Measurements from ENCODE around the gene SKIC3.

Gene SKIC3

DNA sequence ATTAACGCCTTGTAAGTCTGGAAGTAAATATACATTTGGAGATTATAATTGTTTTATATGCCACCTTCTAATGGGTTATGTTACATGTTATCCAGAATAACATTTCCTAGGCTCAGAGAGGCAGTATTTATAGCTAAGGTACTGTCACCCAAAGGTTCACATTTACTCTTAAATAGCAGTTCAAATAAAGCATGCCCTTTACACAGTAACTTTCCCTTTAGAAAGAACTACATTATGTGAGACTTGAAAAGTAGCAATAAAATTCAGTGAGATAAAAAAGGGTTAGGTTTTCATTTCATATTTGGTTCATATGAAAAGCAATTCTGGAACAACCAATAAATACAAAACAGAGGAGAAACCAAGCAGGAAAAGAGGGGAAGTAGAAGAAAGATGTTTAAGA is 35.1 kb downstream of the SKIC3 start:
- Histone ChIP-seq H2BK120ac (ENCODE audit: insufficient read depth, low read length, poor library complexity) (no peak overlapping the region), H3K27ac (ENCODE audit: low read depth, low read length) (no peak overlapping the region), H3K18ac (ENCODE audit: low read length) (no peak overlapping the region), H3K79me2 (ENCODE audit: control insufficient read depth, insufficient read depth, low read length, poor library complexity) (no peaks in the 10 kb centered on the region), H3K4me1 (ENCODE audit: control insufficient read depth in 1 of 2, insufficient read depth in 2 of 2, low read length in 2 of 2) (no peaks in the 10 kb centered on the region), H3K4ac (ENCODE audit: low read depth, low read length) (no peak overlapping the region), H2BK12ac (ENCODE audit: low read length) (no peak overlapping the region), H3K23ac (ENCODE audit: low read length) (no peak overlapping the region), H3K27me3 (ENCODE audit: insufficient read depth, low read length) (no peaks in the 10 kb centered on the region), H4K12ac (ENCODE audit: low read depth, low read length) (no peak overlapping the region), H3K14ac (ENCODE audit: low read length) (no peak overlapping the region), H2AFZ (ENCODE audit: insufficient read depth, low read length, poor library complexity) (no peak overlapping the region), H3K9me3 (ENCODE audit: insufficient read depth, low read depth, low read length) (no peaks in the 10 kb centered on the region), H3K9ac (ENCODE audit: low read length) (no peak overlapping the region), H2AK5ac (ENCODE audit: low read length) (no peak overlapping the region), H3K4me2 (ENCODE audit: low read length) (no peak overlapping the region), H4K91ac (ENCODE audit: low read depth, low read length) (no peak overlapping the region), H2BK5ac (ENCODE audit: low read depth, low read length, poor library complexity) (no peak overlapping the region), H3K36me3 (ENCODE audit: control insufficient read depth in 1 of 2, insufficient read depth in 2 of 2, low read length in 2 of 2) (peaks cover 0 to 5% of the 10 kb centered on the region in 2 experiments), H4K8ac (ENCODE audit: low read depth, low read length) (no peak overlapping the region), H3K79me1 (ENCODE audit: low read length) (no peaks in the 10 kb centered on the region), H3K4me3 (ENCODE audit: low read depth, low read length) (no peak overlapping the region)
- WGBS (ENCODE audit: extremely low coverage, insufficient coverage, insufficient read length) = no CpG with 5 or more reads among the region's 1 CpG
- no peak for DNase-seq

DNA sequence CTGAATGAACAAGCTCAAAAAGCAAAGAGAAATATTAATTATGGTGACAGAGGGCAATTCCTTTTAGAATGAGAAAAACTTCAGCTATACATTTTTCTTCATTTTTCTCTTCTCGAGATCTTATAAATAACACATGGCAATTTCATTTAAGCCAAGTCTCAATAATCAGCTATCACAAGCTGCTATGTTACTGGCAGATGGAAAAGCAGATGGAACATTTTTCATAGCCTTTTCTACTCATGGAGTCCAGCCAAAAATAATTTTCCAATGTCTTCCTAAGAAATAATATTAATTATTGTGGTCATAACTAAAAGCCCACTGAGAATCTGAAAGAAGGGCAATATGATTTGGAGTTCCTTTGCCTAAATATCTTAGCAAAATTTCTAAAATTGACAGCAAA is 35.6 kb downstream of the SKIC3 start:
- no peak overlapping the region for H4K8ac ChIP-seq (ENCODE audit: low read depth, low read length)
- H2BK120ac ChIP-seq (ENCODE audit: insufficient read depth, low read length, poor library complexity) = no peak overlapping the region
- H3K4ac ChIP-seq (ENCODE audit: low read depth, low read length) = no peak overlapping the region
- H3K4me1 ChIP-seq (ENCODE audit: control insufficient read depth in 1 of 2, insufficient read depth in 2 of 2, low read length in 2 of 2) = no peaks in the 10 kb centered on the region
- no peak overlapping the region for H4K91ac ChIP-seq (ENCODE audit: low read depth, low read length)
- no peak overlapping the region for H3K4me2 ChIP-seq (ENCODE audit: low read length)
- no peak overlapping the region for H3K14ac ChIP-seq (ENCODE audit: low read length)
- H3K79me1 ChIP-seq (ENCODE audit: low read length) = no peaks in the 10 kb centered on the region
- no peak for DNase-seq
- H4K12ac ChIP-seq (ENCODE audit: low read depth, low read length) = no peak overlapping the region
- H2BK12ac ChIP-seq (ENCODE audit: low read length) = no peak overlapping the region
- no peak overlapping the region for H3K18ac ChIP-seq (ENCODE audit: low read length)
- no peak overlapping the region for H2AK5ac ChIP-seq (ENCODE audit: low read length)
- H3K9ac ChIP-seq (ENCODE audit: low read length) = no peak overlapping the region
- H3K27me3 ChIP-seq (ENCODE audit: insufficient read depth, low read length) = no peaks in the 10 kb centered on the region
- no peak overlapping the region for H2AFZ ChIP-seq (ENCODE audit: insufficient read depth, low read length, poor library complexity)
- no peak overlapping the region for H3K27ac ChIP-seq (ENCODE audit: low read depth, low read length)
- no peak overlapping the region for H3K23ac ChIP-seq (ENCODE audit: low read length)
- peaks cover 0 to 5% of the 10 kb centered on the region in 2 experiments for H3K36me3 ChIP-seq (ENCODE audit: control insufficient read depth in 1 of 2, insufficient read depth in 2 of 2, low read length in 2 of 2)
- no peaks in the 10 kb centered on the region for H3K9me3 ChIP-seq (ENCODE audit: insufficient read depth, low read depth, low read length)
- no peaks in the 10 kb centered on the region for H3K79me2 ChIP-seq (ENCODE audit: control insufficient read depth, insufficient read depth, low read length, poor library complexity)
- H3K4me3 ChIP-seq (ENCODE audit: low read depth, low read length) = no peak overlapping the region
- WGBS (ENCODE audit: extremely low coverage, insufficient coverage, insufficient read length) = no CpG with 5 or more reads among the region's 1 CpG
- H2BK5ac ChIP-seq (ENCODE audit: low read depth, low read length, poor library complexity) = no peak overlapping the region

DNA sequence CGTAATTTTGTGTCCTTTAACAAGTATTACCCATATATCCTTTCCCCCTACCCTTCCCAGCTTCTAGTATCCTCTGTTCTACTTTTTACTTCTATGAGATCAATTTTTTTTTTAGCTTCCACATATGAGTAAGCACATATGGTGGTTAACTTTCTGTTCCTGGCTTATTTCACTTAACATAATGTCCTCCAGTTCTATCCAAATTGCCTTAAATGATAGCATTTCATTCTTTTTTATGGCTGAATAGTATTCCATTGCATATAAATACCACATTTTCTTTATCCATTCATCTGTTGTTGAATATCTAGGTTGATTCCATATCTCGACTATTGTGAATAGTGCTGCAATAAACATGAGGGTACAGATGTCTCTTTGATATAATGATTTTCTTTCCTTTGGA is 36.4 kb downstream of the SKIC3 start:
- no peak overlapping the region for H2AFZ ChIP-seq (ENCODE audit: insufficient read depth, low read length, poor library complexity)
- no peak overlapping the region for H3K18ac ChIP-seq (ENCODE audit: low read length)
- no peak overlapping the region for H2BK5ac ChIP-seq (ENCODE audit: low read depth, low read length, poor library complexity)
- no peaks in the 10 kb centered on the region for H3K4me1 ChIP-seq (ENCODE audit: control insufficient read depth in 1 of 2, insufficient read depth in 2 of 2, low read length in 2 of 2)
- H3K79me2 ChIP-seq (ENCODE audit: control insufficient read depth, insufficient read depth, low read length, poor library complexity) = no peaks in the 10 kb centered on the region
- no peak overlapping the region for H3K14ac ChIP-seq (ENCODE audit: low read length)
- no peak overlapping the region for H2BK120ac ChIP-seq (ENCODE audit: insufficient read depth, low read length, poor library complexity)
- H3K36me3 ChIP-seq (ENCODE audit: control insufficient read depth in 1 of 2, insufficient read depth in 2 of 2, low read length in 2 of 2) = peaks cover 0 to 7% of the 10 kb centered on the region in 2 experiments
- H3K79me1 ChIP-seq (ENCODE audit: low read length) = no peaks in the 10 kb centered on the region
- no peak overlapping the region for H3K4me2 ChIP-seq (ENCODE audit: low read length)
- no peak overlapping the region for H4K8ac ChIP-seq (ENCODE audit: low read depth, low read length)
- no peak overlapping the region for H2AK5ac ChIP-seq (ENCODE audit: low read length)
- H3K9me3 ChIP-seq (ENCODE audit: insufficient read depth, low read depth, low read length) = no peaks in the 10 kb centered on the region
- H3K4ac ChIP-seq (ENCODE audit: low read depth, low read length) = no peak overlapping the region
- H3K27ac ChIP-seq (ENCODE audit: low read depth, low read length) = no peak overlapping the region
- no peak overlapping the region for H4K12ac ChIP-seq (ENCODE audit: low read depth, low read length)
- no peak overlapping the region for H4K91ac ChIP-seq (ENCODE audit: low read depth, low read length)
- no peak overlapping the region for H2BK12ac ChIP-seq (ENCODE audit: low read length)
- no peak overlapping the region for H3K4me3 ChIP-seq (ENCODE audit: low read depth, low read length)
- H3K23ac ChIP-seq (ENCODE audit: low read length) = no peak overlapping the region
- H3K27me3 ChIP-seq (ENCODE audit: insufficient read depth, low read length) = no peaks in the 10 kb centered on the region
- WGBS (ENCODE audit: extremely low coverage, insufficient coverage, insufficient read length) = no CpG with 5 or more reads among the region's 2 CpGs
- no peak overlapping the region for H3K9ac ChIP-seq (ENCODE audit: low read length)
- no peak for DNase-seq

DNA sequence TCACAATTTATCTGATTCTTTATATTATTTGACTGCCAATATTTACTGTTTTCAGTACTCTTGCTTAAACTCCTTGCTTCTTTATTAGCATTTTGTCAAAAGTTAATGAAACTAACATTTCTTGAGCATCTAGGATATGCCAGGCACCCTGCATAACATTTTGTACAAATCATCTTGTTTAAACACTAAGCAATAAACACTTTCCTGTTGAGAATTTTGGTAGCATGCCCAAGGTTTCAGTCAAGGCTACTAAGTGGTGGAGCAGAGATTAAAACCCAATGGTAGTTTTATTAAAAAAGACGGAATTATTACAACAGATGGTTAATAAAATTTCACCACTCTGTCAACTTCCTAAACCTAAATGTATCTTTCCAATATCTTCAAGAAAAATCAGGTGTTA is 43.2 kb downstream of the SKIC3 start:
- Histone ChIP-seq H2BK120ac (ENCODE audit: insufficient read depth, low read length, poor library complexity) (no peak overlapping the region), H3K79me2 (ENCODE audit: control insufficient read depth, insufficient read depth, low read length, poor library complexity) (no peaks in the 10 kb centered on the region), H3K9ac (ENCODE audit: low read length) (no peak overlapping the region), H3K36me3 (ENCODE audit: control insufficient read depth in 1 of 2, insufficient read depth in 2 of 2, low read length in 2 of 2) (peaks cover 3 to 10% of the 10 kb centered on the region in 2 experiments), H3K4me1 (ENCODE audit: control insufficient read depth in 1 of 2, insufficient read depth in 2 of 2, low read length in 2 of 2) (no peaks in the 10 kb centered on the region), H2BK5ac (ENCODE audit: low read depth, low read length, poor library complexity) (no peak overlapping the region), H2AK5ac (ENCODE audit: low read length) (no peak overlapping the region), H4K91ac (ENCODE audit: low read depth, low read length) (no peak overlapping the region), H3K79me1 (ENCODE audit: low read length) (no peaks in the 10 kb centered on the region), H3K18ac (ENCODE audit: low read length) (no peak overlapping the region), H3K4me2 (ENCODE audit: low read length) (no peak overlapping the region), H3K23ac (ENCODE audit: low read length) (no peak overlapping the region), H4K8ac (ENCODE audit: low read depth, low read length) (no peak overlapping the region), H2AFZ (ENCODE audit: insufficient read depth, low read length, poor library complexity) (no peak overlapping the region), H3K9me3 (ENCODE audit: insufficient read depth, low read depth, low read length) (no peaks in the 10 kb centered on the region), H2BK12ac (ENCODE audit: low read length) (no peak overlapping the region), H3K14ac (ENCODE audit: low read length) (no peak overlapping the region), H3K27me3 (ENCODE audit: insufficient read depth, low read length) (no peaks in the 10 kb centered on the region), H3K4me3 (ENCODE audit: low read depth, low read length) (no peak overlapping the region), H4K12ac (ENCODE audit: low read depth, low read length) (no peak overlapping the region), H3K4ac (ENCODE audit: low read depth, low read length) (no peak overlapping the region), H3K27ac (ENCODE audit: low read depth, low read length) (no peak overlapping the region)
- WGBS (ENCODE audit: extremely low coverage, insufficient coverage, insufficient read length) = no CpG with 5 or more reads among the region's 1 CpG
- no peak for DNase-seq

All from trophoblast cell (in vitro differentiated cells and primary cell).